Activated CD8-positive, alpha-beta memory T cell treated with anti-CD3 and anti-CD28 coated beads, Interleukin-2, amount 50 U/mL, for 24 hours (primary cell): Measurements from ENCODE around the gene LY86.

Experiments
- DNase-seq: peaks from one replicate; pipeline ENCODE4 v3.0.0-alpha.2; 2020; ENCODE audit errors: extremely low read depth

LY86 gene

DNA sequence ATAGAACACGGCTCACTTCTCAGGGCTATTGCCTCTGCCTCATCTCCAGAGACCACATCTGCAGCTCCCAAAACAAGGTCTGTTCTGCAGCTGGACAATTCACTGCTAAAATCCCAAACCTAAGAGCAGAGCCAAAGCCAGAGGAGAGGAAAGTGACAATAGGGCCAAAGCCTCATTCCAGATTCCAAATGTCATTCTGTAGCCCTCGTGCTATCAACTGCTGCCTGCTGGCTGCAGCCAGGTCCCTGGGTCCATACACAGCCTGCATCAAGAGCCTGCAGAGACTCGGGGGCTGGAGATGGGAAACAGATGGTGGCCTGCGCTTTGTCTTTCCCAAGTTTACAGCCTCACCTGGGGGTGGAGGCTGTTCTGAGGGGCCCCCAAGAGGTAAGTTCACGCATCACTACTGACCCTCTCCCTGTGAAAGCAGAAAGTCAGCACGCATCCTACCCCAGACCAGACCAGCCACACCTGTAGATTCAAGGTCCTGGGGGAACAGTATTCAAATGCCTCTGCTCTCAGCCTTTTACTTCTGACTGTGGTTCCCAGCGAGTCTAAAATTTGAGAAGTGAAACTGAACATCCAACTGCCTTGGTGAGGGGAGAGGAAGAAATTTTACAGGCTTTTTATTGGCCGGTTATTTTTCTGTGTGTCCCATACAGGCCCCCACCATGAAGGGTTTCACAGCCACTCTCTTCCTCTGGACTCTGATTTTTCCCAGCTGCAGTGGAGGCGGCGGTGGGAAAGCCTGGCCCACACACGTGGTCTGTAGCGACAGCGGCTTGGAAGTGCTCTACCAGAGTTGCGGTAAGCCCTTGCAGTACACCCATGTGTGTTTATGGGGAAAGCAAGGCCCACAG, at the start of gene LY86:
LY86 (plus strand) TSS at position 657 of the 860 bp plus-strand sequence; CDS start at position 672, 15 bp downstream.
- DNase-seq = no peak

DNA sequence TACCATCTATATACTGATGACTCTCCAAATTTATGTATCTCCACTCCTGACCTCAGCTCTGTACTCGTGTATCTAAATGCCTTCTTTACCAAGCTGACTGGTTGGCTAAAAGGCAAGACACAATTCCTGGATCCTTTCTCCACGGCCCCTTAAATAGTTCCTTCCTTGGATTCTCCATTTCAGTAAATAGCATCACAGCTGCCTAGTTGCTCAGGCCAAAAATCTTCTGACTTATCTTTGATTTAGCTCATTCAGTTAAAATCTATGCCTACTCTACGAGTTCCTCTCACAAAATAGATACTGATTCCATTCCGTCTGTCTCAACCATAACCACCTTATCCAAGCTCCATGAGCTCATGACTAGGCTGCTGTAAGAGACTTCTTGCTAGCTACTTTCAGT, 49.5 kb upstream of the LY86 start:
- DNase-seq = no peak

DNA sequence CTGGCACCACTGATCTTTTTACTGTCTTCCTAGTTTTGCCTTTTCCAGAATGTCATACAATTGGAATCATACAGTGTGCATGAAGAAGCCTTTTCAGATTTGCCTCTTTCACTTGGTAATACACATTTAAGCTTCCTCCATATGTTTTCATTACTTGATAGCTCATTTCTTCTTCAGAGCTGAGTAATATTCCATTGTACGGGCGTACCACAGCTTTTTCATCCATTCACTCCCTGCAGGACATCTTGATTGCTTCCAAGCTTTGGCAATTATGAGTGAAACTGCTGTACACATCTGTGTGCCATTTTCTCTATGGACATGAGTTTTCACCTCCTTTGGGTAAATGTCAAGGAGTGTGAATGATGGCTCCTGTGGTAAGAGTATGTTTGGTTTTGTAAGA, 46.2 kb upstream of the LY86 start:
- no peak for DNase-seq

DNA sequence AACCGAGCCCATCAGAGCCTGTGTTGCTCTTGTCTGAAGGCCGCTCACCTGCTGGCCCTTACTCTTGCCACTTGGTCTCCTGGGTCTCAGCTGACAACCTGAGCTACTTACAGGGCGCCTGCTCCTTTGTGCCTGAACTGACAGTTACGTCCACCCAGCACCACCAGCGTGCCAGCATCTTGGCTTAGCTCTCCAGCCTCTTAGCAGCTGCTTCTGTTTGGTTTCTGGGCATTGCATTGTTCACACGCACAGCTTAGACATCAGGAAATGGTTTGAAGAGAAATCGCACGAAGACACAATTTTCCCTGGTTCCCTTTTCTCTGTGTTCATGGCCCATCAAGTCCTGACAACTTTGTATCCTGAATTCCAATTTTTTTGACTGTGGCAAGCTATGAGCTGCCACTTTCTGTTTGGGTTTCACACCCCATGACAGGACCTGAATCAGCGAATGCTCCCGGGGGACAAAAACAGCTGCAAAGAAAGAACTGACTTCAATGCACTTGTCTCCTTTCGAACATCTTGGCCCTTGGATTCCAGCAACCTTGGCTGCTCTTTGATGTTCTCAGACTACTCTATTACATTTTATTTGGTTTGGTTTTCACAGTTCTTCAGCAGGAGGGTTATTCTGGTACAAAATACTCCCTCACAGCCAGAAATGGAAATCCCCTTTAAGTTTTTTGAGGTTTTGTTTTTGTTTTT, 45.2 kb upstream of the LY86 start:
- no peak for DNase-seq

DNA sequence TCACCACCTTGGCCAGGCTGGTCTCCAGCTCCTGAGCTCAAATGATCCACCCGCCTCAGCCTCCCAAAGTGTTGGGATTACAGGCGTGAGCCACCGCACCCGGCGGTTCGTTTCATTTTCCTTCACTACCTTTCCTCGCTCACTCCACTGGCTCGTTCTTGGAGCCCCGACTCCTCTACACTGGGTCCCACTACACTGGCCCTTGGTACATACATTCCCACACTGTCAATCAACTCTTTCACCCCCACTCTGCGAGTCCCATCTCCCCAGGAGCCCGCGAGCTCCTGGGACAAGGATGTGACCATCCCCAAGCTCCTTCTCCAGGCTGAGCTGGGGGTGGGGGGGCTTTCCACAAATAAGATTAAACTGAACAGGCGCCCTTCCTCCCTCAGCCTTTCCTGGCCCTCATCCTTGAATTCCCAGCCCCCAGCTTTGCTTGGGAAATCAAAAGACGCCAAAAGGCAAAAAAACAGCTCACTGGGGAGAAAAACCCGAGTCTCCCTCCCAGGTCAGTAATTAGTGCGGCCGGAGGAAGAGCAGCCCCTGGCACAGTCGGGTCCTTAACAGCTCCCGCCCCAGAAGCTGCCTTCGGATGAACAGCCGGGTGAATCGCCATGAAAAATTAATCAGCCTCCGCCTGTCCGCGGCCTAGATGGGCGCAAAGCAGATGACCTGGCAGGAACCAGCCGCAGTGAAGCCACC, 42.8 kb upstream of the LY86 start:
- no peak for DNase-seq

DNA sequence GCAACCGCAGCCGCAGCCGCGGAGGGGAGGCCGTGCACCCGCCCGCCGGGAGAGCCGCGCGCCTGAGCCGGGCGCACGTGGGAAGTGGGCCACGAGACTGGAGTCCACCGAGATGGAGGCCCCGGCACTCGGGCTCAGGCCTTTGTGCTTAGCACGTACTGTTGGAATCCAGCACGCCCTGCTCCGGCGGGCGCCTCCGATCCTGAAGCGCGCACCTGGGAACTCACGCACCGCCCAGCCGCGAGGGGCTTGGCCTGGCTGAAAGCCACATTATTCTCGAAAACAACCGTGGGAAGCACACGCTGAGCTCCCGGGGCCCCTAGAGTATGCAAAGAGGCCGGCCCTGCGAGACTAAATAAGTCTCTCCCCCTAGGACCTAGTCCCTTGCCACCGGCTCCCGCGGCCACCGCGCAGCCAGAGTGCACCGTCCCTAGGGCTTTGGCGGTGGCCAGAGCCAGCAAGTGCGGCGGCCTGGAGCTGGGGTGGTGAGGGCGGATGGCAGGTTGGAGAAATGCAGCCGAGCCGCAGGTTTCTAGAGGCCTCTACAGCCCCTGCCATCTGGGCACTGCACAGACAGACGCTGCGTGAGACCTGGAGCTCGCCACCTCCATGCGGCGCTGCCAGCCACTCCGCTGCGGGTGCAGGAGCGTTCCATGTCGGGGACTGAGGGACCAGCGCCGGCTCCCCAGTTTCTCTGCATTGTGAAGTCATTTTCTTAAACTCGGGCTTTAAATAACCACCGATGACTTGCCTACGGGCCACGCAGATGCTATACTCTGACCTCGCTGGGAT, 42.0 kb upstream of the LY86 start:
- DNase-seq = no peak

DNA sequence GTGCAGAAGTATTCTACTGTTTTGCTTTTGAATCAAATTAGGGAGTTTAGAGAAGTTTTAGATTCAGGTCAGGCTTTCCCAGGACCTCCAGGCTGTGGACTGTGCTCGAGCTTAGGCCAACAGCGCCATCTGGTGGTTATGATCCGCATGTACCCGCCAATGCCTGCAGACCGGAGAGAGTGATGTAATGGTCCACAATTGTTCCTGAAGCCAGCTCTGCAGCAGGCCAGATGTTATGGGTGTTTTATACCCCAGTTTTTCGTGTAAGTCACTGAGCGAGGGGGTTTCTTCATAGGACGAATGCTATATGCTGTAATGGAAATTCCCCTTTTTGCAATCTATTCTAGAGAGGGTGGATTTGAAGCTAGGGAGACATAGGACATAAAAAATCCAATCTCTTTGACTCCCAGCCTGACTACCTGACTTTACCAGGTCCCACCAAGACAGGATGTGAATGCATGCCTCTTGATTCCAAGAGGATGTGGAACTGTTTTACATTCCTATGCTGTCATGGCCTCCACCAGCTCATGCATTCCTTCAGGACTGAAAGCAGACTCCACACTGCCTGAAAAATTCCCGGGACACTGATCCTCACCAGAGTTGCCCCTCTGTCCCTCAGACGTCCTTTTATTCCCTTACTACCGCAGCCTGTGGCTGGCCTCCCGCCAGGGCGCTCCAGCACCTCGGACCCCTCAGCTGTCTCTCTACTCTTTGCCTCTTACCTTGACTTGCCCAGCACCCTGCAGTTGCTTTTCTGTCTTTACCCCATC, 41.2 kb upstream of the LY86 start:
- DNase-seq = peak; percentile 66

DNA sequence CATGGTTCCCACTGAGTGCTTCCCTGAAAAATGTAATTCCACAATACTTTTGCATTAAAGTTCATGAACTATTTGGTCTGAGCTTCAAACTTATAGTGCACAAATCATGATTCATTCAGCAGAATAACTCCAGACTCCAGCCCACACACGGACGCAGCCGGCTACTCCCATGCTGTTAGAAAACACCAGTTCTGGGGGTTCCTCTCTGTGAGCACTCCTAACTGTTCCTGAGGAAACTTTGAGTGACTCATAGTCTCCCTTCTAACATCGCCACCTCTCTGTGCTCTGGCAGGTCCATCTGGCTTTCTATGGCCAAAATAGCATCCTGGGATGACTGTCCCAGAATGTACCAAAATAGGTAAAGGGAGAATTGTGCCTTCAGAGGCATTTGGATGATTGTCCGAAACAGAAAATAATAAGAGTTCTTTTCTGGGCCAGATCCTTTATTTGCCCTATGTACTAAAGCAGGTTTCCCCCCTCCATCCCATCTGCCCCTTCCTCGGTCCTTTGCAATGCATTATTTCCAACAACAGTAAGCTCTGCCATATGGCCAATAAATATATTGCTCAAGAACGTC, 32.3 kb upstream of the LY86 start:
- DNase-seq = no peak

DNA sequence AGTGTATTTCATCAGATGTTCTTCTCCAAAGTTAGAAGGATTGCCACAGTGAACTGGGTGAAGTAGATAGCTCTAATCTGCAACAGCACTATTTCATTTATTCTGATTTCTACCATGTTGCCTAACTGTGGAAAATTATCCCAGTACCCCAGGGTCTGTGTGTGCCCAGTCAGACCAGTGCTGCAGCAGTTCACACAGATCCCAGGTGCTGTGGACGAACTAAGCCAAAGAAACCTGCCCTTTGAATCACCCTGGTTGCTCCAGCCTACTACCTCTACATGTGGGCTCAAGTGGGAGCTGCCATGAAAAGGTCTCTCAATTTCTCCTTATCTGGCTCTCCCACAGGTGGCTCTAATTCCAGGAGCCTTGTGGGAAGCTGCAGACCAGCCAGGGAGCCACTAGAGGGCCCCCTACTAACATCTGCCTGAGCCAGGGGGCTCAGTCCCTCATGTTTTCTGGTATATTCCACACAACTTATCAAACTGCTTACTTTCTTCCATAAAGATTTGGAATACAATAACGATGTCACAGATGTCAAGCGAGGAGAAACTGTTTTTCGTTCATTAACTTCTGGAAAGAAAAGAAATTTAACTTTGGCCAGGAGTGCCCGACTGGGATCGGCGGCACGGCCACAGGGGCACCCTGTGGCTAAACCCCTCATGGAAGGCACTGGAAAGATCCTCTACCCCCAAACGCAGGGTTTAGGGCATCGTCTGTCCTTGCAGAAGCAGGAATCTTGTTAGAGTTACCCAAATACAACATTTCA, 31.6 kb upstream of the LY86 start:
- no peak for DNase-seq

DNA sequence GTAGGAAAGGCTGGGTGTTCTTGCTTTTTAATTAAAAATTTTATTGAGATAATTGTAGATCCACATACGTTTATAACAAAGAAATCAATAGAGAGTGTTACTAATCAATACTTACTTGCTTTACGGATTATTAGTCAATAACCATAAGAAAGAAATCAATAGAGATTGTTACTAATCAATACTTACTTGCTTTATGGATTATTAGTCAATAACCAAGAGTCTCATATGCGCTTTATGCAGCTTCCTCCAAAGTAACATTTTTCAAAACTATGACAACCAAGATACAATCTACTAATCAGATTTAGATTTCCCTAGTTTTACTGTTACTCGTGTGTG, 31.0 kb upstream of the LY86 start:
- no peak for DNase-seq

DNA sequence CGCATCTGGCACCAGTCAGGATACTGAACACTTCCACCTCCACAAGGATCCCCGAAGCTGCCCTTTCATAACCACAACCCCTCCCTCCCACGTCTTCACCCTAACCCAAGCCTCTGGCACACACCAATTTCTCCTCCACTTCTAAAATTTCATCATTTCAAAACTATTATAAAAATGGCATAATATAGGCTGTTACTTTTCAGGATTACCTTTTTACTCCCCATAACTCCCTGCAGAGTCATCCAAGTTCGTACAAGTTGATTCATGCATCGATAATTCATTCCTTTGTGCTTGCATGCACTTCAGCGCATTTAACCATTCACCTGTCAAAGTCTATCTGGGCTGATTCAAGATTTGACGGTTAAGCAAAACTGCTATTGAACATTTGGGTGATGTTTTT, 30.6 kb upstream of the LY86 start:
- DNase-seq = no peak

DNA sequence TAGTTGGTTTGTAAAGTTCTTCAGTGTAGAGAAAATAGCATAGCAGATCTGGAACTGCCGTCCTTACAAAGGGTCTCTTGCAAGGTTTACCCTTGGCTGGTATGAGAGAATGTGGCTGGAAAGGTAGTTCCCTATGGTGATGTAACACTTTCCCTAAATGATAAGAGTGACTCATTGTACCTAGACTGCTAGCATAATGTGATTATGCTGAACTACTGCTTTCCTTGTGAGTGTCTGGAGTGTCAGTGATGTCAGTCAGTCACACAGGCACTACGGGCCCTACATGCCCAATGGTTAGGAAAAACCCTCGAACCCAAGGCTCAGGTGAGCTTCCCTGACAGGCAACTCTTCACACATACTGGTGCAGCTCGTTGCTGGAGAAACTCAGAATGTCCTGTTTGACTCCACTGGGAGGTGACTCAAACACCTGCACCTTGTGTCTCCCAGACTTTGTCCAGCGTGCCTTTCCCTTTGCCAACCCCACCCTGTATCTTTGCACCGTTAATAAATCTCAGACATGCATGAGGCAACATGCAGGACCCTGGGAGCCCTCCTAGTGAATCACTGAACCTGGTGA, 28.4 kb upstream of the LY86 start:
- no peak for DNase-seq

DNA sequence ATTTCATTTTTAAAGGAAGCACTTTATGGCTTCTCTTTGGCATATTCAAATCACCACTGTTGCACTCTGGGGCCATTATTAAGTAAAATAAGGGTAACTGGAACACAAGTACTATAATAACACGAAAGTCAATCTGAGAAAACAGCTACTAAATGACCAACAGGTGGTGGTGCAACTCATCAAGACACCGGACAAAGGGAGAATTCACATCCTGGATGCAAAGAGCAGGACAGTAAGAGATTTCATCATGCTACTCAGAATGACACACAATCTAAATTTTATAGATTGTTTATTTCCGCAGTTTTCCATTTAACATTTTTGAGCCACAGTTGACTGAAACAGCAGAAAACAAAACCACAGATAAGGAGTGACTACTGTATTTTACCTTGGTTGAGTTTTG, 27.6 kb upstream of the LY86 start:
- no peak for DNase-seq

DNA sequence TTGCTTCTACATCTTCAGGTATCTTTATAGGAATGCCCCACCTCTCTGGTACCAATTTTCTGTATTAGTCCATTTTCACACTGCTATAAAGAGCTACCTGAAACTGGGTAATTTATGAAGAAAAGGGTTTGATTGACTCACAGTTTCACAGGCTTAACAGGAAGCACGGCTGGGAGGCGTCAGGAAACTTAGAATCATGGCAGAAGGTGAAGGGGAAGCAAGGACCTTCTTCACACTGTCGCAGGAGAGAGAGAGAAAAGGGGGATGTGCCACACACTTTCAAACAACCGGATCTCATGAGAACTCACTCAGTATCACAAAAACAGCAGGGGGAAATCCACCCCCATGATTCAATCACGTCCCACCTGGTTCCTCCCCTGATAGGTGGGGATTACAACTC, 24.4 kb upstream of the LY86 start:
- no peak for DNase-seq

DNA sequence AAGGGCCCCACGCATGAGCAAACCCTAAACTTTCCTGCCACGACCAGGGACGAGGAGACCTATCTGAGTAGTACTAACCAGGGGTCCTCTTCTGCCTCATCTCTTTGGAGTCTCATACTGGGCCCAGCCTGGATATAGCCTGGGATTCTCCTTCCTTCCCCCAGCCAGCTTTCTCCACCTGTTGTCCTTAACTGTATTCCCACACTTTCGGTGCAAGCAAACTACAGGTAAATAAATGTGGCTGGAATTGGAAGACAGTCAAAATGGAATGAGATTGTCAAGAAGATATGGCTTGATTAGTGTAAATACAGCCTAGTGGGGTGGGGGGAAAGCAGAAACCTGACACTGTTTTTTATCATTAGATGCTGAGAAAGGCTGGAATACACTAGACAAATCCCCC, 23.5 kb upstream of the LY86 start:
- no peak for DNase-seq

DNA sequence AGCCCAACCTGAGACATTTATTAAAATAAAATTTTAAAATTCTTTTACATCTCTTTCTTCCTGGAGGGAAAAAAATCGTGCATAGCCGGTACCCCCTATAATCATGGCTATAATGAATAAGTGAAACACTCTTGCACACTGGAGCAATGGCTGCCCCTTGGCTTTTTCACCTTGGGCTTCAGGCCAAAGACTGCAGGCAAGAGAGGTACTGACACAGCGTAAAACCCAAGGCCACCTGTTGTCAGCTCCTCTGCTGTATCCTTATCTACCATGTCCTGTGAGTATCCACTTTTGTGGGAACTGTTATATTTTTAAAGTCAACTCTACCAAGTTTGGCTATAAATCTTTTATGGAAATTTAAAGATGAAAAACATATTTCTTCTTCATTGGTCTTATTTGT, 23.0 kb upstream of the LY86 start:
- DNase-seq = no peak

DNA sequence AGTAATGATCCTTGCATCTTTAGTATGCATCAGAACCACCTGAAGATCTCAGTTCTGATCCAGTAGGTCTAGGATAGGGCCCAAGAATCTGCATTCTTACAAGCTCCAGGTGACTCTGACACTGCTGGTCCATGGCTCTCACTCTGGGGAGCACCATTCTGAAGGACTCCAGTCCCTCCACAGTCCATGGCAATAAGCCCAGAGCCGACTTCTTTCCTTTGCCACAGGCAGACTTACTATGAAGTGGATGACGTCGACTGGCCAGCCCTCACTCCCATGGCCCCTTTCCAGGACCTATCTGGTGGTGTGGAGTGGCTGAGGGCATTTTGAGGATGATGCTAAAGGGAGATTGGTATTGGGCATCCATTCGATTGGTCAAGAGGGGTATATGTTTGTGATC, 21.8 kb upstream of the LY86 start:
- no peak for DNase-seq

DNA sequence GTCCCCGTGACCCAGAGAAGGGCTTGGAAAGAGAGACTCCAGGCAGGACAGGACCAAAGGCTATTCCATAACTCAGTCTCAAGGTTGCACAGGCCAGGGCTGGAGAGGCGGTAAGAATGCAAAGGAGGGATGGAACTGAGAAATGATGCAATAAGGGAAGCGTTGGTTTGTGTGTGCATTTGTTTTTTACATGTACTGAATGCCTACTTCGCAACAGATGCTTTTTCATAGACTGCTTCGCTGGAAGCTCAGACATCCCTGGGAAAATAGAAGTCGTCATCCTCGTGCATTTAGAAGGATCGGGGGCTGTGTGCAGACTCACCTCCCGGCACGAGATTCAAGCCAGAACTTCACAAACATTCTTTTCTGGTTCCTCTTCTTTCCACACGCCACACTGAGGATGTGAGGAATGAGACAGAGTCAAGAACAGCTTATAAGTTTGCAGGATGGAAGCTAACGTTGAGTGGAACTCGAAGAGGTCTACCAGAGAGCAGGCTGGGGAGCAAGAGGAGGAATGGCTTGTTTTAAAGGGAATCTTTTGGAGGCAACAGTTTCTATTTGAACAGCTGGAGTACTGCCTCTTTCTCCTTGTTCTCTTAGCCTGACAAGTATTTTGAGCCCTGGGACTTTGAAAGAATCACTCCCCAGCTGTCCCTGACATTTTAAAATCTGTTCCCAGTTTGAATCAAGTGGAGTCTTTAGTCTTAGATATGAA, 19.3 kb upstream of the LY86 start:
- DNase-seq = no peak

DNA sequence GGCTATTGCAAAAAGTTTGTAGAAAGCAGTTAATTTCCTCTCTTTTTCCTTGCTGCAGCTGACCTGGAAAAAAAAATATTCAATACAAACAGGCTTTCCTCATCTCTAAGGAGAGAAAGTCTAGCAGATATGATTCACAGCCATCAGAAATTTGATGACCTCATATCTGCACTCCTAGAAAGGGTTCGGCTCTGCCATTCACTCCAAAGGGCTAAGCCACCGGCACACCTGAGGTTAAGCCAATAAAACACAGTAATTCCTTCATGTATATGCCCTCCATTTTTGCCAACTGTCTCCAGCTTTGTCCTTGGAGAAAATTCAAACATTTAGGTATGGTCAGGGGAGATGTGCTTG, 18.7 kb upstream of the LY86 start:
- DNase-seq = no peak
